ENCODE measurements around the gene MAX.

The MAX gene

GRCh38 chr14:65102441-65103149, at the start of gene MAX:
Gene MAX, minus strand, starts transcription at chr14:65102517. Its CDS starts 178 bp downstream, at chr14:65102339.
- peak; percentile 91 for DNase-seq

- no peak for DNase-seq
Measured at GRCh38 chr14:65151609-65151956, 49.3 kb upstream of the MAX start.

- DNase-seq = no peak
Measured at GRCh38 chr14:65150898-65151608, 48.7 kb upstream of the MAX start.

- DNase-seq = no peak
Measured at GRCh38 chr14:65149116-65149515, 46.8 kb upstream of the MAX start.

- DNase-seq = no peak
Measured at GRCh38 chr14:65144170-65144569, 41.9 kb upstream of the MAX start.

GRCh38 chr14:65142914-65143625, 40.8 kb upstream of the MAX start:
- DNase-seq = no peak

- DNase-seq = no peak
Measured at GRCh38 chr14:65142429-65142828, 40.1 kb upstream of the MAX start.

- DNase-seq = no peak
Measured at GRCh38 chr14:65141523-65141922, 39.2 kb upstream of the MAX start.

- DNase-seq = no peak
Measured at GRCh38 chr14:65137648-65138307, 35.5 kb upstream of the MAX start.

GRCh38 chr14:65134651-65135579, 32.6 kb upstream of the MAX start:
- DNase-seq = peak; percentile 2

- DNase-seq = no peak
Measured at GRCh38 chr14:65132855-65133254, 30.5 kb upstream of the MAX start.

- DNase-seq = no peak
Measured at GRCh38 chr14:65131301-65131701, 29.0 kb upstream of the MAX start.

GRCh38 chr14:65128096-65128495, 25.8 kb upstream of the MAX start:
- DNase-seq = no peak

- no peak for DNase-seq
Measured at GRCh38 chr14:65117769-65118745, 15.7 kb upstream of the MAX start.

GRCh38 chr14:65115615-65116014, 13.3 kb upstream of the MAX start:
- DNase-seq = no peak

GRCh38 chr14:65110525-65110924, 8.2 kb upstream of the MAX start:
- no peak for DNase-seq

GRCh38 chr14:65109357-65109756, 7.0 kb upstream of the MAX start:
- DNase-seq = no peak

GRCh38 chr14:65107200-65107599, 4.9 kb upstream of the MAX start:
- no peak for DNase-seq

GRCh38 chr14:65106736-65107135, 4.4 kb upstream of the MAX start:
- DNase-seq = no peak

- no peak for DNase-seq
Measured at GRCh38 chr14:65106316-65106715, 4.0 kb upstream of the MAX start.

GRCh38 chr14:65104791-65105190, 2.5 kb upstream of the MAX start:
- DNase-seq = no peak
